Lung (tissue), 12 donors: ENCODE measurements around the gene ALDH7A1. TPM values are rescaled to one million over a fixed set of nuclear protein-coding genes. Genes with fewer than 3 reads are reported as not detected.
"Not testable (repeated sequence)": the region's sequence is repeated elsewhere in the genome, so short reads cannot be mapped to it uniquely, and the experiment has no call there.

Source experiments
- ATAC-seq: fragments of 200-7000 bp; cut with Tn5 transposase; one replicate; pipeline ENCODE4 v1.9.1; 2020; ENCODE audit warnings: moderate number of reproducible peaks; ENCODE audit not compliant: insufficient read depth, low FRiP score
- DNase-seq, 3 donors: peaks; one replicate each; pipeline ENCODE4 v3.0.0-alpha.2; 2013 to 2017
- H3K27ac ChIP-seq, 2 donors: one replicate each; pipeline ENCODE4 v1.5.1; 2013; ENCODE audit warnings: mild to moderate bottlenecking in 2 of 2, moderate library complexity in 2 of 2, control low read depth in 1 of 2, inconsistent platforms in 1 of 2, low read depth in 1 of 2, low read length in 1 of 2
- H3K27me3 ChIP-seq, 3 donors: one replicate each; pipeline ENCODE4 v1.5.1; 2013; ENCODE audit warnings: low read length in 2 of 3; ENCODE audit not compliant: control insufficient read depth in 3 of 3, insufficient read depth in 3 of 3
- H3K36me3 ChIP-seq, 4 donors: one replicate each; pipeline ENCODE4 v1.5.1; 2013; ENCODE audit warnings: low read length in 4 of 4, mild to moderate bottlenecking in 1 of 4, moderate library complexity in 1 of 4; ENCODE audit not compliant: control insufficient read depth in 4 of 4, insufficient read depth in 4 of 4
- H3K4me1 ChIP-seq, 5 donors: one replicate each; pipeline ENCODE4 v1.5.1; 2013; ENCODE audit warnings: low read length in 5 of 5, mild to moderate bottlenecking in 2 of 5, moderate library complexity in 1 of 5; ENCODE audit not compliant: control insufficient read depth in 5 of 5, insufficient read depth in 5 of 5
- H3K4me3 ChIP-seq: one replicate; pipeline ENCODE4 v1.5.1; 2013; ENCODE audit warnings: mild to moderate bottlenecking, control low read depth, moderate library complexity
- H3K9ac ChIP-seq, 2 donors: one replicate each; pipeline ENCODE4 v1.5.1; 2013; ENCODE audit warnings: low read length in 2 of 2, control low read depth in 1 of 2; ENCODE audit not compliant: insufficient read depth in 1 of 2
- H3K9me3 ChIP-seq, 4 donors: one replicate each; pipeline ENCODE4 v1.5.1; 2013; ENCODE audit warnings: low read length in 3 of 4, mild to moderate bottlenecking in 1 of 4, moderate library complexity in 1 of 4; ENCODE audit not compliant: control insufficient read depth in 4 of 4, insufficient read depth in 3 of 4
- WGBS, 2 donors: extraction: QIAGEN DNeasy Blood & Tissue Kit; methylation state at CpG; one replicate each; pipeline ENCODE4 v1.1.7; 2013; 5-methylcytosine and 5-hydroxymethylcytosine counted together
- polyA plus RNA-seq, 2 donors: library from polyadenylated mRNA; stranded (reverse); fragments of 200-250 nt; gene quantifications; one replicate each; pipeline ENCODE4 v1.2.1, GENCODE V29; 2013
- total RNA-seq, 2 donors: library from RNA; depleted of rRNA in 1 of 2; stranded (reverse); fragments of >200 nt in 1 of 2; gene quantifications; one replicate each; pipeline ENCODE4 v1.2.1, GENCODE V29; 2014 to 2021
- TF ChIP-seq, protein P1 (sequence below): IDR thresholded peaks from 2 replicates; pipeline ENCODE4 v1.5.1; 2012; ENCODE audit warnings: mild to moderate bottlenecking; ENCODE audit errors: control extremely low read depth, extremely low read depth
- donor health status: control.
- donor health status: control.
- donor health status: Bipolar disorder and iron deficiency.
- donor health status: healthy.
- donor health status: DM: yes; HTN: yes; CAD: no.

Gene ALDH7A1
- total and polyA plus RNA-seq, 4 donors, result 17.4 to 66.0 (median 38.1) TPM

DNA sequence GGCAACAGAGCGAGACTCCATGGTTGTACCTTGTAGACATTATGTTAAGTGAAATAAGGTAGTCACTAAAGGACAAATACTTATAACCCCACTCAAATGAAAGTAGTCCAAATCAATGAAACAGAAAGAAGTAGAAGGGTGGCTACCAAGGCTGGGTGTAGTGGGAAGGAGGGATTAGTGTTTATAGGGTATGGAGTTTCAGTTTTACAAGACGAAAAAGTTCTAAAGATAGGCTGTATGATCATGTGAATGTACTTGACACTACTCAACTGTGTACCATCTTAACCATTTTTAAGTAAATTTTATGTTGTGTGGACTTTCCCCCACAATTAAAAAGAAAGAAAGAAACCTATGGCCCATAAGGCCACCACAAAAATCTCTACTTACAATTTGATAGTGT is 32.2 kb downstream of the ALDH7A1 start:
- Histone ChIP-seq H3K36me3 (peaks cover 2 to 21% (median 7%) of the 10 kb centered on the region in 4 donors), H3K4me1 (no peaks in the 10 kb centered on the region), H3K4me3 (no peak overlapping the region), H3K9ac (no peak overlapping the region), H3K27ac (no peak overlapping the region), H3K9me3 (no peaks in the 10 kb centered on the region), H3K27me3 (no peaks in the 10 kb centered on the region)
- no peak for ATAC-seq
- TF ChIP-seq, protein P1, sequence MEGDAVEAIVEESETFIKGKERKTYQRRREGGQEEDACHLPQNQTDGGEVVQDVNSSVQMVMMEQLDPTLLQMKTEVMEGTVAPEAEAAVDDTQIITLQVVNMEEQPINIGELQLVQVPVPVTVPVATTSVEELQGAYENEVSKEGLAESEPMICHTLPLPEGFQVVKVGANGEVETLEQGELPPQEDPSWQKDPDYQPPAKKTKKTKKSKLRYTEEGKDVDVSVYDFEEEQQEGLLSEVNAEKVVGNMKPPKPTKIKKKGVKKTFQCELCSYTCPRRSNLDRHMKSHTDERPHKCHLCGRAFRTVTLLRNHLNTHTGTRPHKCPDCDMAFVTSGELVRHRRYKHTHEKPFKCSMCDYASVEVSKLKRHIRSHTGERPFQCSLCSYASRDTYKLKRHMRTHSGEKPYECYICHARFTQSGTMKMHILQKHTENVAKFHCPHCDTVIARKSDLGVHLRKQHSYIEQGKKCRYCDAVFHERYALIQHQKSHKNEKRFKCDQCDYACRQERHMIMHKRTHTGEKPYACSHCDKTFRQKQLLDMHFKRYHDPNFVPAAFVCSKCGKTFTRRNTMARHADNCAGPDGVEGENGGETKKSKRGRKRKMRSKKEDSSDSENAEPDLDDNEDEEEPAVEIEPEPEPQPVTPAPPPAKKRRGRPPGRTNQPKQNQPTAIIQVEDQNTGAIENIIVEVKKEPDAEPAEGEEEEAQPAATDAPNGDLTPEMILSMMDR, result no peak
- 89 to 97% methylated on average over 2 of the region's 2 CpGs for WGBS, 2 donors
- no peak for DNase-seq

DNA sequence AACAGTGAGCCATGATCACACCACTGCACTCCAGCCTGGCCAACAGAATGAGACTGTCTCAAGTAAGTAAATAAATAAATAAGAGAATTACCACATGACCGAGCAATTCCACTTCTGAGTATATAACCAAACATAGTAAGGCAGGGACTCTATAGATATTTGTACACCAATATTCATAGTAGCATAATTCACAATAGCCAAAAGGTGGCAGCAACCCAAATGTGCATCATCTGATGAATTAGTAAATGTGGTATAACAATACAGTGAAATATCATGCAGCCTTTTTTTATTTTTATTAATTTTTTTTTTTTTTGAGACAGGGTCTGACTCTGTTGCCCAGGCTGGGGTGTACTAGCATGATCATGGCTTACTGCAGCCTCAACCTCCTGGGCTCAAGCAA is 33.1 kb downstream of the ALDH7A1 start:
- ATAC-seq (no peak), DNase-seq (no peak)
- Histone ChIP-seq H3K27me3 (no peaks in the 10 kb centered on the region), H3K9ac (no peak overlapping the region), H3K27ac (no peak overlapping the region), H3K4me3 (no peak overlapping the region), H3K4me1 (no peaks in the 10 kb centered on the region), H3K9me3 (no peaks in the 10 kb centered on the region), H3K36me3 (peaks cover 2 to 21% (median 7%) of the 10 kb centered on the region in 4 donors)
- TF ChIP-seq, protein P1, result no peak
- WGBS, 2 donors, result 85 to 86% methylated on average over 1 of the region's 1 CpG

DNA sequence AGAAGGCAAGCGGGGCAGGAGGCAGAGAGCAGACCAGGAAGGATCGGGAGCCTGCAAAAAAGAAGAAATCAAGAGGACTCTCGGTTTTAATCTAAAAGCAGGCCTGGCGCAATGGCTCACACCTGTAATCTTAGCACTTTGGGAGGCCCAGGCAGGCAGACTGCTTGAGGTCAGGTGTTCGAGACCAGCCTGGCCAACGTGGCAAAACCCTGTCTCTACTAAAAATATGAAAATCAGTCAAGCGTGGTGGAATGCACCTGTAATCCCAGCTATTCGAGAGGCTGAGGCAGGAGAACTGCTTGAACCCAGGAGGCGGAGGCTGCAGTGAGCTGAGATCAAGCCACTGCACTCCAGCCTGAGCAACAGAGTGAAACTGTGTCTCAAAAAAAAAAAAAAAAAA is 39.9 kb downstream of the ALDH7A1 start:
- H3K4me3 ChIP-seq, H3K4me1 ChIP-seq, H3K27ac ChIP-seq, H3K27me3 ChIP-seq, H3K9me3 ChIP-seq, DNase-seq, H3K9ac ChIP-seq, ATAC-seq: not testable (repeated sequence)
- WGBS, 2 donors, result 91 to 93% methylated on average over 9 of the region's 9 CpGs
- peaks cover 14 to 33% (median 26%) of the 10 kb centered on the region in 4 donors for H3K36me3 ChIP-seq

DNA sequence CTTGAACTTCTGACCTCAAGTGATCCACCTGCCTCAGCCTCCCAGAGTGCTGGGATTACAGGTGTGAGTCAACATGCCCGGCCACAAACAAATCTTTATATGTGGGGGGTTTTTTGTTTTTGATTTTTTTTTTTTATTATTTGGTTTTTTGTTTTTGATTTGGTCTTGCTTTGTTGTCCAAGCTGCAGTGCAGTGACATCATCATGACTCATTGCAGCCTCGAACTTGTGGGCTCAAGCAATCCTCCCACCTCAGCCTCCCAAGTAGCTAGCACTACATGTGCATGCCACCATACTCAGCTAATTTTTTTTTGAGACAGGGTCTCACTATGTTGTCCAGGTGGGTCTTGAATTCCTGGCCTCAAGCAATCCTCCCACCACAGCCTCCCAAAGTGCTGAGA is 42.4 kb downstream of the ALDH7A1 start:
- Histone ChIP-seq H3K27ac (no peak overlapping the region), H3K9ac (no peak overlapping the region), H3K9me3 (no peaks in the 10 kb centered on the region), H3K27me3 (no peaks in the 10 kb centered on the region), H3K4me3 (no peak overlapping the region), H3K36me3 (peaks cover 16 to 38% (median 28%) of the 10 kb centered on the region in 4 donors), H3K4me1 (no peaks in the 10 kb centered on the region)
- TF ChIP-seq, protein P1, result no peak
- ATAC-seq (no peak), DNase-seq (no peak)
- WGBS, 2 donors, result 93 to 97% methylated on average over 2 of the region's 2 CpGs
